IPS-15b (cell line): ENCODE results near the gene ZNF710.

Experiments
- H3K27me3 ChIP-seq: one replicate; pipeline ENCODE4 v1.6.1; 2013; ENCODE audit warnings: low read length; ENCODE audit not compliant: control insufficient read depth, insufficient read depth
- H3K36me3 ChIP-seq: one replicate; pipeline ENCODE4 v1.6.1; 2013; ENCODE audit warnings: low read length; ENCODE audit not compliant: control insufficient read depth, insufficient read depth
- H3K4me1 ChIP-seq: one replicate; pipeline ENCODE4 v1.6.1; 2013; ENCODE audit warnings: mild to moderate bottlenecking, low read length; ENCODE audit not compliant: control insufficient read depth, insufficient read depth
- H3K4me3 ChIP-seq: one replicate; pipeline ENCODE4 v1.5.1; 2013; ENCODE audit warnings: low read depth, low read length
- H3K9ac ChIP-seq: one replicate; pipeline ENCODE4 v1.6.1; 2013; ENCODE audit warnings: low read depth, mild to moderate bottlenecking, low read length
- H3K9me3 ChIP-seq: one replicate; pipeline ENCODE4 v1.6.1; 2013; ENCODE audit warnings: mild to moderate bottlenecking, low read length; ENCODE audit not compliant: control insufficient read depth, insufficient read depth

The ZNF710 gene

GRCh38 chr15:90080818-90081393, 79.8 kb downstream of the ZNF710 start:
- no peaks in the 10 kb centered on the region for H3K27me3 ChIP-seq
- peaks cover 21% of the 10 kb centered on the region for H3K36me3 ChIP-seq
- H3K9ac ChIP-seq, result no peak overlapping the region

GRCh38 chr15:90082140-90082715, 81.1 kb downstream of the ZNF710 start:
- peaks cover 21% of the 10 kb centered on the region for H3K36me3 ChIP-seq
- no peak overlapping the region for H3K9ac ChIP-seq
- H3K9me3 ChIP-seq, result no peaks in the 10 kb centered on the region

More at GRCh38 chr15:90080818-90081393, 79.8 kb downstream of the ZNF710 start:
- no peaks in the 10 kb centered on the region for H3K9me3 ChIP-seq
- H3K4me1 ChIP-seq, result no peaks in the 10 kb centered on the region
- no peak overlapping the region for H3K4me3 ChIP-seq

GRCh38 chr15:90083419-90083818, 82.3 kb downstream of the ZNF710 start:
- Histone ChIP-seq H3K4me3 (no peak overlapping the region), H3K9ac (no peak overlapping the region), H3K36me3 (peaks cover 21% of the 10 kb centered on the region)

More at GRCh38 chr15:90082140-90082715, 81.1 kb downstream of the ZNF710 start:
- H3K4me3 ChIP-seq, result no peak overlapping the region
- no peaks in the 10 kb centered on the region for H3K27me3 ChIP-seq
- H3K4me1 ChIP-seq, result no peaks in the 10 kb centered on the region

DNA sequence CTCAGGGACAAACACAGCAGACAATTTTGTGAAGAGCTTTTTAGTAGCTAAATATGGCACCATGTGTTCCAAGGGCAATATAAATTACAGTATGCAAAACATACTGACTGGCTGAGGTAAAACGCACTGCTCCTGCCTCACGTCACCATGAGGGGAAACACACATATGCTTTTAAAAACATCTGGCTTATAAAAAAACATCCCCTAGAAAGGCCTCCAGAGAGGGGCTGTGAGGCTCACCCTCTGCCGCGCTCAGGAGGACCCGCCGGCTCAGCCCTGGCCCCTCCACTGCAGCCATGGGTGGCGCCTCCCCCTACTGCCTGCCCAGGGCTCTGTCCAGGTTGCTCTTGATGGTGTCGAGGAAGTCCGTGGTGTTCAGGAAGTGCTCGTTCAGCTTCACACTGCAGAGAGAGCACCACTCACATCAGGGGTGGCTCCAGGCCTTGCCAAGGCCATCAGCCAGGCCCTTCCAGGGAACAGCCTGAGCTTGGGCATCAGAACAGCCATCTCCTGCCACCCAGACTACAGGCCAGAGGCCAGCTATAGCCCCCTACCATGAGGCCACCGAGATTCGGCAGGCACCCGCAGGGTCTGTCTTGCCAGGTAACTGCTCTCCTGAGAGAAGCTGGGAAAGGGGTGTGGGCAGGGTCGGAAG, 83.0 kb downstream of the ZNF710 start:
- H3K27me3 ChIP-seq, result no peaks in the 10 kb centered on the region
- H3K36me3 ChIP-seq, result peaks cover 19% of the 10 kb centered on the region
- H3K9me3 ChIP-seq, result no peaks in the 10 kb centered on the region
- H3K4me3 ChIP-seq, result no peak overlapping the region
- no peaks in the 10 kb centered on the region for H3K4me1 ChIP-seq
- no peak overlapping the region for H3K9ac ChIP-seq

More at GRCh38 chr15:90083419-90083818, 82.3 kb downstream of the ZNF710 start:
- Histone ChIP-seq H3K27me3 (no peaks in the 10 kb centered on the region), H3K4me1 (no peaks in the 10 kb centered on the region), H3K9me3 (no peaks in the 10 kb centered on the region)

- no peaks in the 10 kb centered on the region for H3K27me3 ChIP-seq
- H3K4me1 ChIP-seq, result no peaks in the 10 kb centered on the region
- H3K9ac ChIP-seq, result no peak overlapping the region
- H3K9me3 ChIP-seq, result no peaks in the 10 kb centered on the region
- peaks cover 12% of the 10 kb centered on the region for H3K36me3 ChIP-seq
- no peak overlapping the region for H3K4me3 ChIP-seq
Measured at GRCh38 chr15:90084876-90085423, 83.8 kb downstream of the ZNF710 start.

DNA sequence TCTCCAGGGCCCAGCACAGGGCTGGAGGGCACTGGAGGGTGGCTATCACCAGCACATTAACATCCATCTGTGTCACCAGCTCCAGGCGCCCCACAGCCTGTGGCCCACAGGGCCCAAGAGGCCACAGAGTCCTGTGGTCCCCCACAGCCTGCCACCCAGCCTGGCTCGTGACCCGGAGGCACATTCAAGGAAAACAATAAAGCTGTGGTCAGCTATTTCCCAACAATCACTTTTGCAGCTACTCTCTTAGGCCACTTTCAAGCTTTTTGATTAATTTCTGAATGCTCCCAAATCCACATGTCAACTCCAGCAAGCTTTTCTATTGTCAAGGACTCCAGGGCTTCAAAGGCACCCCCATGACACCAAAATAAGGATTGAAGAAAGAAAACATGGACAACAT, 84.4 kb downstream of the ZNF710 start:
- Histone ChIP-seq H3K4me1 (no peaks in the 10 kb centered on the region), H3K27me3 (no peaks in the 10 kb centered on the region), H3K9ac (no peak overlapping the region), H3K4me3 (no peak overlapping the region), H3K36me3 (peaks cover 12% of the 10 kb centered on the region), H3K9me3 (no peaks in the 10 kb centered on the region)

DNA sequence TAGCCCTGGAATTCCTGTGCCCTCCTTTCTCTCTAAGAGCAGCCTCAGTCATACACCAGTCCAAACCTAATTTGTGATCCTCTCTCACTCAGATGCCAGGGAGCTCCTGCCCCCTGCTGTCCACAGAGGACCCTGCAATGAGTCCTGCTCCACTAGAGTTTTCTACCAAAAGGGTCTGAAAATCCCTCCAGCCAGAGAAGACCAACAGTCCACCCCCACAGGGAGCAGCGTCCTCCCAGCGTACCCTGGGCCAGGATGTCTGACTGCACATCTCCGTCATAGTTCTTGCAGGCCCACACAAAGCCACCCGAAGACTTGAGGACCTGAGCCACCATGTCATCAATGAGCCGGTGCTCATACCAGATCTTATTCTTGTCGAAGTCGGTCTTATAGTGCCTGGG, 85.7 kb downstream of the ZNF710 start:
- Histone ChIP-seq H3K9ac (no peak overlapping the region), H3K27me3 (no peaks in the 10 kb centered on the region), H3K36me3 (peaks cover 12% of the 10 kb centered on the region), H3K4me1 (no peaks in the 10 kb centered on the region), H3K4me3 (no peak overlapping the region), H3K9me3 (no peaks in the 10 kb centered on the region)

GRCh38 chr15:90087454-90088154, 86.5 kb downstream of the ZNF710 start:
- H3K4me3 ChIP-seq, result no peak overlapping the region
- H3K4me1 ChIP-seq, result no peaks in the 10 kb centered on the region
- no peaks in the 10 kb centered on the region for H3K9me3 ChIP-seq
- no peaks in the 10 kb centered on the region for H3K27me3 ChIP-seq
- H3K9ac ChIP-seq, result no peak overlapping the region
- H3K36me3 ChIP-seq, result peaks cover 12% of the 10 kb centered on the region

GRCh38 chr15:90090226-90090848, 89.2 kb downstream of the ZNF710 start:
- Histone ChIP-seq H3K4me1 (no peaks in the 10 kb centered on the region), H3K36me3 (peaks cover under 1% of the 10 kb centered on the region), H3K9me3 (no peaks in the 10 kb centered on the region), H3K27me3 (no peaks in the 10 kb centered on the region), H3K4me3 (no peak overlapping the region), H3K9ac (no peak overlapping the region)

DNA sequence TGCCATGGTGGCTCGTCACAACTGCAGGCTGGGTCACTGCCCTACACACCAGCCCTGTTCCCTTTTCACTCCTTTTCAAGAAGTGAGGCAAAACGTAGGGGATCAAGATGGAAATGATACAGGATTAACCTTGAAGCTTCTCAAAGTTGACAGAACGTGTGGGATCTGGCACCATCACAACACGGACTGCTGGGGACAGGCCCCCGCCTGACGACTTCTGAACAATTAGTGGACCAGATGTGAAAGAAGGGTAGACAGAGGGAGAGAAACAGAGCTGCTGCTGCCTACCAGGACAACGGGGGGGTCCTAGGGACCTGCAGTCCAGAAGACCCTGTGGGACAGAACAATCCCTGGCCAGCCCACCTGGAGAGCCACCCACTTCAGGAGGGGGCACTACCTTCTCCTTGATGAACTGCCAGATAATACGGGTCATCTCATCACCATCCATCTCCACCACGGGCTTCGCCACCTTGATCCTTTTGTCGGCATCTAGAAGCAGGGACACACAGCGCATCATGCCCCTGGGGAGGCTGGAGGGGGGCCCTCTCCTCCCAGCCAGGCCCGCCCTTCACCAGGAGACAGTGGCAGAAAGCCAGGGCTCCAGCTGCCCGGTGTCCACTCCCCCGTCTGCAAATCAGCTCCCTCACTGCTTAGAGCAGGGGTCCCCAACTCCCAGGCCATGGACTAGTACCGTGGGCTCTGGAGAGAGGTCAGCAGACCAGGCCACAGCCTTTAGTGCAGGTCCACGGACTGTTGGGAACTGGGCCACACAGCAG, 90.2 kb downstream of the ZNF710 start:
- Histone ChIP-seq H3K4me1 (no peaks in the 10 kb centered on the region), H3K36me3 (no peaks in the 10 kb centered on the region), H3K9me3 (no peaks in the 10 kb centered on the region), H3K27me3 (no peaks in the 10 kb centered on the region), H3K4me3 (no peak overlapping the region), H3K9ac (no peak overlapping the region)

GRCh38 chr15:90095521-90095959, 94.4 kb downstream of the ZNF710 start:
- Histone ChIP-seq H3K27me3 (peaks cover 2% of the 10 kb centered on the region), H3K4me1 (no peaks in the 10 kb centered on the region), H3K36me3 (no peaks in the 10 kb centered on the region), H3K9ac (no peak overlapping the region), H3K4me3 (no peak overlapping the region), H3K9me3 (no peaks in the 10 kb centered on the region)
